ENCODE measurements around the gene SLC30A1.

The SLC30A1 gene

DNA sequence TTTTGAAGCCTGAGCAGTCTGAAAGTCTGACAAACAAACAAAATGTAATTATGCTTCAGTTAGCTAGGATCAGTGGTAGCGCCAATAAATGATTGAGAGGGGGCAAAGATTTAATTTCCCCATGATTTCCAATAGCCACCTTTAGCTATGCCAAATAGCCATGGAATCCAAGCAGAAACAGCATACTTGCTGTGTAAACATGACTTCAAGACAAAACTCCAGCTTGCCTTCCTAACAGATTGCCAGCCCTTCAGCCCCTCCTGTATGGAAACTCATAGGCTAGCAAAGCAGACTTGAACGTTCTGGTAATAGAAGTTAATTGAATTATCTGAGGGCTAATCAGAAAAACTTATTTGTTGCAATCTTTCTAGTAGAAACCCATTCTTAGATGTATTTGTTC, 25.6 kb upstream of the SLC30A1 start:
- H3K14ac ChIP-seq (ENCODE audit: low read length): no peak overlapping the region
- H3K9ac ChIP-seq (ENCODE audit: low read length): no peak overlapping the region
- peaks cover 1% of the 10 kb centered on the region for H3K9me3 ChIP-seq (ENCODE audit: insufficient read depth, low read depth, low read length)
- H3K4me2 ChIP-seq (ENCODE audit: low read length): no peak overlapping the region
- no peak overlapping the region for H3K27ac ChIP-seq (ENCODE audit: low read depth, low read length)
- H2BK120ac ChIP-seq (ENCODE audit: insufficient read depth, low read length, poor library complexity): no peak overlapping the region
- H3K4me3 ChIP-seq (ENCODE audit: low read depth, low read length): no peak overlapping the region
- H3K79me1 ChIP-seq (ENCODE audit: low read length): no peaks in the 10 kb centered on the region
- peak in 1 of 2 donors; percentile 33 for DNase-seq
- no peak overlapping the region for H3K23ac ChIP-seq (ENCODE audit: low read length)
- no peak overlapping the region for H2BK5ac ChIP-seq (ENCODE audit: low read depth, low read length, poor library complexity)
- H2AFZ ChIP-seq (ENCODE audit: insufficient read depth, low read length, poor library complexity): no peak overlapping the region
- no peaks in the 10 kb centered on the region for H3K79me2 ChIP-seq (ENCODE audit: control insufficient read depth, insufficient read depth, low read length, poor library complexity)
- no peak overlapping the region for H4K91ac ChIP-seq (ENCODE audit: low read depth, low read length)
- no peak overlapping the region for H2AK5ac ChIP-seq (ENCODE audit: low read length)
- H3K4me1 ChIP-seq (ENCODE audit: control insufficient read depth in 1 of 2, insufficient read depth in 2 of 2, low read length in 2 of 2): peaks cover 0 to 2% of the 10 kb centered on the region in 2 experiments
- no peak overlapping the region for H2BK12ac ChIP-seq (ENCODE audit: low read length)
- WGBS (ENCODE audit: extremely low coverage, insufficient coverage, insufficient read length): no CpG with 5 or more reads among the region's 2 CpGs
- H4K12ac ChIP-seq (ENCODE audit: low read depth, low read length): no peak overlapping the region
- no peak overlapping the region for H3K4ac ChIP-seq (ENCODE audit: low read depth, low read length)
- H3K36me3 ChIP-seq (ENCODE audit: control insufficient read depth in 1 of 2, insufficient read depth in 2 of 2, low read length in 2 of 2): no peaks in the 10 kb centered on the region
- H4K8ac ChIP-seq (ENCODE audit: low read depth, low read length): no peak overlapping the region
- H3K18ac ChIP-seq (ENCODE audit: low read length): no peak overlapping the region
- no peaks in the 10 kb centered on the region for H3K27me3 ChIP-seq (ENCODE audit: insufficient read depth, low read length)

DNA sequence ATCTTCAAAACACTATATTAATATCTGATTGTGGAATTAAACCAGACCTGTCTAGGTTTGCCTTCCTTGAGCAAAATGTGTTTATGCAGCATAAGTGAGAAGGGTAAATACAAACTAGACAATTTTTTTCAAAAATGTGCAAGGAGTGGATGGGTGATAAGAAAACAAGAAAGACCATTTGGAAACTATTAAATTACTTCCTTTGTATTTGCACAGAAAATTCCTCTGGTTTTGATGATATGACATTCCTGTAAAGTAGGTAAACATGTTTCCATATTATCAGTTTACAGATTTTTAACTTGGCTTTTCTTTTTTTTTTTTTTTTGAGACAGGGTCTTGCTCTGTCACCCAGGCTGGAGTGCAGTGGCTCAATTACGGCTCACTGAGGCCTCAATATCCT, 24.8 kb upstream of the SLC30A1 start:
- H3K4me3 ChIP-seq (ENCODE audit: low read depth, low read length): no peak overlapping the region

DNA sequence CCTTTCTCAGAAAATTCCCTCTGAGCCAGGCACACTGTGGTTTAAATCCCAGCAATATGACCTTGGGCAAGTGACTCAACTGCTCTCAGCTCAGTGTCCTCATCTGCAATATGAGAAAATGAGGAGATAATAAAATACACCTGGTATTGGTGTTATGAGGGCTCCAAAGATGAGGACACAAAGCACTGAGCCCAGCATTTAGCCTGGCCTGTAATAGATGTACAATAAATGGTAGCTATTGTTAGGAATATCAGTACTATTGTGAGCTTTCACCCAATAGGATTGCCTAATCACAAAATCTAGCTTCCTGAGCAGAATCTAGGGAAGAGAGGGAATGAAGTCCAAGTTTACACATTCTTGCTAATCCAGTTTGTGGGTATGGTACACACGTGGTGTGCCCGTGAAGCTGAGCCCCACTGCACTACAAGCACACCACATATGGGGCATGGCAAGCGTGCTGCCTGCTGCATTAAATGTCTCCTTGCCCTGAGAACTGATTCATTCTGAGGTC, 24.3 kb upstream of the SLC30A1 start:
- no peak overlapping the region for H4K8ac ChIP-seq (ENCODE audit: low read depth, low read length)
- no peak overlapping the region for H2BK120ac ChIP-seq (ENCODE audit: insufficient read depth, low read length, poor library complexity)
- no CpG with 5 or more reads among the region's 3 CpGs for WGBS (ENCODE audit: extremely low coverage, insufficient coverage, insufficient read length)
- peaks cover 0 to 2% of the 10 kb centered on the region in 2 experiments for H3K4me1 ChIP-seq (ENCODE audit: control insufficient read depth in 1 of 2, insufficient read depth in 2 of 2, low read length in 2 of 2)
- H3K18ac ChIP-seq (ENCODE audit: low read length): no peak overlapping the region
- no peak overlapping the region for H2AK5ac ChIP-seq (ENCODE audit: low read length)
- no peaks in the 10 kb centered on the region for H3K36me3 ChIP-seq (ENCODE audit: control insufficient read depth in 1 of 2, insufficient read depth in 2 of 2, low read length in 2 of 2)
- no peak overlapping the region for H3K4ac ChIP-seq (ENCODE audit: low read depth, low read length)
- no peaks in the 10 kb centered on the region for H3K27me3 ChIP-seq (ENCODE audit: insufficient read depth, low read length)
- H3K4me3 ChIP-seq (ENCODE audit: low read depth, low read length): no peak overlapping the region
- H3K4me2 ChIP-seq (ENCODE audit: low read length): no peak overlapping the region
- no peak overlapping the region for H4K12ac ChIP-seq (ENCODE audit: low read depth, low read length)
- peaks cover 1% of the 10 kb centered on the region for H3K9me3 ChIP-seq (ENCODE audit: insufficient read depth, low read depth, low read length)
- H2BK5ac ChIP-seq (ENCODE audit: low read depth, low read length, poor library complexity): no peak overlapping the region
- H2BK12ac ChIP-seq (ENCODE audit: low read length): no peak overlapping the region
- no peak overlapping the region for H3K9ac ChIP-seq (ENCODE audit: low read length)
- no peak overlapping the region for H4K91ac ChIP-seq (ENCODE audit: low read depth, low read length)
- no peak overlapping the region for H3K23ac ChIP-seq (ENCODE audit: low read length)
- peak; percentile 71 to 87 for DNase-seq
- H3K79me1 ChIP-seq (ENCODE audit: low read length): no peaks in the 10 kb centered on the region
- no peaks in the 10 kb centered on the region for H3K79me2 ChIP-seq (ENCODE audit: control insufficient read depth, insufficient read depth, low read length, poor library complexity)
- no peak overlapping the region for H2AFZ ChIP-seq (ENCODE audit: insufficient read depth, low read length, poor library complexity)
- no peak overlapping the region for H3K14ac ChIP-seq (ENCODE audit: low read length)
- no peak overlapping the region for H3K27ac ChIP-seq (ENCODE audit: low read depth, low read length)

More for the DNA sequence above, 24.8 kb upstream of the SLC30A1 start:
- H3K9ac ChIP-seq (ENCODE audit: low read length): no peak overlapping the region
- peaks cover 1% of the 10 kb centered on the region for H3K9me3 ChIP-seq (ENCODE audit: insufficient read depth, low read depth, low read length)
- no peaks in the 10 kb centered on the region for H3K79me2 ChIP-seq (ENCODE audit: control insufficient read depth, insufficient read depth, low read length, poor library complexity)
- no peak overlapping the region for H4K12ac ChIP-seq (ENCODE audit: low read depth, low read length)
- no peak overlapping the region for H4K8ac ChIP-seq (ENCODE audit: low read depth, low read length)
- H4K91ac ChIP-seq (ENCODE audit: low read depth, low read length): no peak overlapping the region
- no peak overlapping the region for H2BK120ac ChIP-seq (ENCODE audit: insufficient read depth, low read length, poor library complexity)
- H2BK5ac ChIP-seq (ENCODE audit: low read depth, low read length, poor library complexity): no peak overlapping the region
- H3K14ac ChIP-seq (ENCODE audit: low read length): no peak overlapping the region
- no peak overlapping the region for H3K4ac ChIP-seq (ENCODE audit: low read depth, low read length)
- no peak overlapping the region for H3K4me2 ChIP-seq (ENCODE audit: low read length)
- DNase-seq: no peak
- H2BK12ac ChIP-seq (ENCODE audit: low read length): no peak overlapping the region
- no peaks in the 10 kb centered on the region for H3K36me3 ChIP-seq (ENCODE audit: control insufficient read depth in 1 of 2, insufficient read depth in 2 of 2, low read length in 2 of 2)
- no peak overlapping the region for H2AFZ ChIP-seq (ENCODE audit: insufficient read depth, low read length, poor library complexity)
- no peak overlapping the region for H2AK5ac ChIP-seq (ENCODE audit: low read length)
- H3K18ac ChIP-seq (ENCODE audit: low read length): no peak overlapping the region
- no CpG with 5 or more reads among the region's 1 CpG for WGBS (ENCODE audit: extremely low coverage, insufficient coverage, insufficient read length)
- H3K4me1 ChIP-seq (ENCODE audit: control insufficient read depth in 1 of 2, insufficient read depth in 2 of 2, low read length in 2 of 2): peaks cover 0 to 2% of the 10 kb centered on the region in 2 experiments
- no peak overlapping the region for H3K23ac ChIP-seq (ENCODE audit: low read length)
- H3K27me3 ChIP-seq (ENCODE audit: insufficient read depth, low read length): no peaks in the 10 kb centered on the region
- no peaks in the 10 kb centered on the region for H3K79me1 ChIP-seq (ENCODE audit: low read length)
- no peak overlapping the region for H3K27ac ChIP-seq (ENCODE audit: low read depth, low read length)

DNA sequence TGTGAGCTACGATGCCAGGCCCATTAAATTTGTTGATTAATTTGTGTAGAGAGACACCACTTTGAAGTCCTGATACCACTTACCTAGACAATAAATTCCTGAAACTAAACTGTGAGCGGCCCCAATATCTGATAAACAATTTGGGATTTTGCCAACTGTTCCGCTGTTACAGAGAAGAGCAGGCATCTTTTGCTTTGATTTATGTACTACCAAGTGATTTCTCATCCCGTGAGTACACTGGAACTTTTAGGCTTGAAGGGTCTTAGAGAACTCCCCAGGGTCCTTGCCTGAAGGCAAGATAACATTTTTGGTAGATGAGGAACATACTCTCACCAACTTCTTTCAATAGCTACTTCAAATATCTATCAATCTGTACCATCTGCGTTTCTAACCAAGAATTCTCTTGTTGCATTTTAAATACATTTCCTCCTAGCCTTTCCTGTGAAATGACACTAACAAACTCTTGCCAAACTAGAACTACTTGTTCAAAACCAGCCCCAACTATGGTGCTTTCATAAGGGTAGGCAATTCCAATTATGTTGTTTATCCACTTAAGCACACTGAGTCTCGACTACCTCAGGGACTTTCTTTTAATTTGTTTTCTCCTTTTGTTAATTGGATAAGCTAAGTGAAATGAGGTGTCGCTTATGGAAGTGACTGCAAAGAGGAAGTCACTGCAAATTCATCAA, 23.2 kb upstream of the SLC30A1 start:
- Histone ChIP-seq H2BK12ac (ENCODE audit: low read length) (no peak overlapping the region), H3K27me3 (ENCODE audit: insufficient read depth, low read length) (no peaks in the 10 kb centered on the region), H3K27ac (ENCODE audit: low read depth, low read length) (no peak overlapping the region), H3K23ac (ENCODE audit: low read length) (no peak overlapping the region), H2BK120ac (ENCODE audit: insufficient read depth, low read length, poor library complexity) (no peak overlapping the region), H4K91ac (ENCODE audit: low read depth, low read length) (no peak overlapping the region), H4K8ac (ENCODE audit: low read depth, low read length) (no peak overlapping the region), H4K12ac (ENCODE audit: low read depth, low read length) (no peak overlapping the region), H3K9ac (ENCODE audit: low read length) (no peak overlapping the region), H3K4me3 (ENCODE audit: low read depth, low read length) (no peak overlapping the region), H3K18ac (ENCODE audit: low read length) (no peak overlapping the region), H3K4me2 (ENCODE audit: low read length) (peak overlapping the region; percentile 43), H3K4me1 (ENCODE audit: control insufficient read depth in 1 of 2, insufficient read depth in 2 of 2, low read length in 2 of 2) (peaks cover 0 to 2% of the 10 kb centered on the region in 2 experiments), H3K79me2 (ENCODE audit: control insufficient read depth, insufficient read depth, low read length, poor library complexity) (no peaks in the 10 kb centered on the region), H2AK5ac (ENCODE audit: low read length) (no peak overlapping the region), H3K36me3 (ENCODE audit: control insufficient read depth in 1 of 2, insufficient read depth in 2 of 2, low read length in 2 of 2) (no peaks in the 10 kb centered on the region), H3K14ac (ENCODE audit: low read length) (no peak overlapping the region), H3K9me3 (ENCODE audit: insufficient read depth, low read depth, low read length) (peaks cover 1% of the 10 kb centered on the region), H3K79me1 (ENCODE audit: low read length) (no peaks in the 10 kb centered on the region), H2AFZ (ENCODE audit: insufficient read depth, low read length, poor library complexity) (no peak overlapping the region), H3K4ac (ENCODE audit: low read depth, low read length) (no peak overlapping the region), H2BK5ac (ENCODE audit: low read depth, low read length, poor library complexity) (no peak overlapping the region)
- peak; percentile 54 to 97 for DNase-seq
- WGBS (ENCODE audit: extremely low coverage, insufficient coverage, insufficient read length): no CpG with 5 or more reads among the region's 7 CpGs
